ACC112 (cell line): Measurements from ENCODE around the gene CMKLR1.

ENCODE experiments used
- H2AFZ ChIP-seq: fragments of 200-600 bp; sonication (generic); one replicate; pipeline ENCODE4 v1.6.0; 2017; ENCODE audit warnings: antibody characterized with exemption, low read length; ENCODE audit not compliant: unreplicated experiment
- H3K27ac ChIP-seq: fragments of 200-600 bp; sonication (generic); 2 replicates; pipeline ENCODE4 v1.5.1; 2014; ENCODE audit warnings: low read depth, mild to moderate bottlenecking, antibody characterized with exemption, low read length, moderate library complexity
- H3K27me3 ChIP-seq: fragments of 200-600 bp; sonication (generic); 2 replicates; pipeline ENCODE4 v1.6.1; 2014; ENCODE audit warnings: mild to moderate bottlenecking, antibody characterized with exemption, low read length, moderate library complexity, mixed read lengths; ENCODE audit not compliant: insufficient read depth
- H3K36me3 ChIP-seq: fragments of 200-600 bp; sonication (generic); 2 replicates; pipeline ENCODE4 v1.6.1; 2016; ENCODE audit warnings: mild to moderate bottlenecking, antibody characterized with exemption, low read length, moderate library complexity, mixed read lengths; ENCODE audit not compliant: insufficient read depth
- H3K4me1 ChIP-seq: fragments of 200-600 bp; sonication (generic); one replicate; pipeline ENCODE4 v1.6.1; 2016; ENCODE audit warnings: low read length, mixed read lengths; ENCODE audit not compliant: insufficient read depth, unreplicated experiment, control insufficient read depth
- H3K4me3 ChIP-seq: fragments of 200-600 bp; sonication (generic); 2 replicates; pipeline ENCODE4 v1.5.1; 2014; ENCODE audit warnings: mild to moderate bottlenecking, low read depth, low read length
- H3K79me2 ChIP-seq: fragments of 200-600 bp; sonication (generic); one replicate; pipeline ENCODE4 v1.6.0; 2016; ENCODE audit warnings: low read length; ENCODE audit not compliant: control insufficient read depth, unreplicated experiment, insufficient read depth

Gene CMKLR1

DNA sequence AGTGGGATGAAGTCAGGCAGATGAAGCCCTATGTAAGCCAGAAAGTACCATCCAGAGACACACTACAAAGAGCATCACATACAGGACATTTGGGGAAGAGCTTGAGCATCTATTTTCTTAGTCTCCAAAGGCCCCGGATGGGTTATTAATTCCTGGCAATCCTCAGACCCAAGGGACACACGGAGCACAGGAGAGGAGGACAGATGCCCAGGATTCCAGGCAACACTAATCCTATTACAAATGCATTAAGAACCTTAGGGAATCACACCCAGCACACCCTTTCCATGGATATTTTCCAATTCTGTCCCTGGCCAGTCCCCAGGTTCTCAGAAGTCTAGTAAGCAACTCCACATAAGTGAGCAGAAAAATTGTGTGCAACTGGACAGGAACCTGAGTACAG, 65.9 kb downstream of the CMKLR1 start:
- peaks cover 20% of the 10 kb centered on the region for H3K27me3 ChIP-seq
- no peaks in the 10 kb centered on the region for H3K36me3 ChIP-seq
- H2AFZ ChIP-seq: no peak overlapping the region
- no peaks in the 10 kb centered on the region for H3K4me1 ChIP-seq
- no peak overlapping the region for H3K27ac ChIP-seq
- H3K79me2 ChIP-seq: no peaks in the 10 kb centered on the region
- no peak overlapping the region for H3K4me3 ChIP-seq

DNA sequence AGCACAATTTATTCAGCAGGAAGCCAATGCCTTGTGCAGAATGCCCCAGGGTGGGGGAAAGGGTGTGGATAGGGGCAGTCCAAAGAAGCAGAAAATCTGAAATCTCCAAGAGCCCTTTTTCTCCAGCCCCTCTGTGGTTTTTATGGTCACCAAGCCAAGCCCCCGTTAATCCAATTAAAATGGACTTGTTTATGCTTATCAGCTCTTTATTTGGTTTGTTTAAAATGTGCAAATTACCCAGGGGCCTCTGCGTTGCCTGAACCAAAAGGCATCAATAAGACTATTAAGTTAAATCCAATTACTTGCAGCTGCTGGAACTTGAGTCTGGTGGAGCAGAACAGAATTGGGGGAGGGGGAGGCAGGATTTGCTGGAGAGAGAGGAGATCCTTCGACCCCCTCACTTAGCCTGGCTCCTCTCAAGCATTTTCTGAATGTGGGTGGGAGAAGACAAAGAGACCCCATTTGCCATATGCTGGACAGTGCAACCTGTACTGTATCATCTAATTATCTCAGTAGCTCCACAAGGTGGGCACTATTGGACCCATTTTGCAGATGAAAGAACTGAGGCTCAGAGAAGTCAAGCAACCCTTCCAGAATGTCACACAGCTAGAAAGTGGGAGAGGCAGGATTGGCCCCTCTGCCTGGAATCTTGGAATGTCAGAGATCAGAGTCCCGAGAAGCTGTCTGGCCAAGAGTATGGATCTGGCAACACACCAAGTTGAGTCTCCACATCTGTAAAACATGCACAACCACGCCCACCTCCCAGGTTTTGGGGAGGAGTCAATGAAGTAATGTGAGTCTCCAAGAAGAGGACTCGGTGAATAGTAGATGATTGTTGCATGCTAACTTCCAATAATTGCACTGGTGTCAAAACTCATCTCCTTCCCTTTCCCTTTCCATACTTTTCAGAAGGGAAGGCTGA, 66.9 kb downstream of the CMKLR1 start:
- Histone ChIP-seq H3K36me3 (no peaks in the 10 kb centered on the region), H3K4me1 (no peaks in the 10 kb centered on the region), H3K79me2 (no peaks in the 10 kb centered on the region), H2AFZ (no peak overlapping the region), H3K27me3 (peaks cover 24% of the 10 kb centered on the region), H3K27ac (no peak overlapping the region), H3K4me3 (no peak overlapping the region)

DNA sequence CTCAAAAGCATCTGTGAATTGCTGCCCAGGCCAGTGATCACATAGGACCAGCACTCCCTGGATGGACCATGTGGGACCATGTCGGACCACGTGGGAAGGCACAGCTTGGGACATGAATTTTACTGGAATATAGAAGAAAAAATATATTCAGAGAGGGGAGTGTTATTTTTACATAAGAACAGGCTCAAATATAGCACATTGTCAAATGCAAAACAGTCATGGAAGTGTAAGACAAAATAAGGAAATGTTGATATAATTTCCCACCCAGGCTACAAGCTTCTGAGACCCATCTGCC, 68.3 kb downstream of the CMKLR1 start:
- H3K27me3 ChIP-seq: peaks cover 35% of the 10 kb centered on the region
- no peak overlapping the region for H3K4me3 ChIP-seq
- H3K4me1 ChIP-seq: no peaks in the 10 kb centered on the region
- no peaks in the 10 kb centered on the region for H3K36me3 ChIP-seq
- H3K27ac ChIP-seq: no peak overlapping the region
- no peak overlapping the region for H2AFZ ChIP-seq
- H3K79me2 ChIP-seq: no peaks in the 10 kb centered on the region

DNA sequence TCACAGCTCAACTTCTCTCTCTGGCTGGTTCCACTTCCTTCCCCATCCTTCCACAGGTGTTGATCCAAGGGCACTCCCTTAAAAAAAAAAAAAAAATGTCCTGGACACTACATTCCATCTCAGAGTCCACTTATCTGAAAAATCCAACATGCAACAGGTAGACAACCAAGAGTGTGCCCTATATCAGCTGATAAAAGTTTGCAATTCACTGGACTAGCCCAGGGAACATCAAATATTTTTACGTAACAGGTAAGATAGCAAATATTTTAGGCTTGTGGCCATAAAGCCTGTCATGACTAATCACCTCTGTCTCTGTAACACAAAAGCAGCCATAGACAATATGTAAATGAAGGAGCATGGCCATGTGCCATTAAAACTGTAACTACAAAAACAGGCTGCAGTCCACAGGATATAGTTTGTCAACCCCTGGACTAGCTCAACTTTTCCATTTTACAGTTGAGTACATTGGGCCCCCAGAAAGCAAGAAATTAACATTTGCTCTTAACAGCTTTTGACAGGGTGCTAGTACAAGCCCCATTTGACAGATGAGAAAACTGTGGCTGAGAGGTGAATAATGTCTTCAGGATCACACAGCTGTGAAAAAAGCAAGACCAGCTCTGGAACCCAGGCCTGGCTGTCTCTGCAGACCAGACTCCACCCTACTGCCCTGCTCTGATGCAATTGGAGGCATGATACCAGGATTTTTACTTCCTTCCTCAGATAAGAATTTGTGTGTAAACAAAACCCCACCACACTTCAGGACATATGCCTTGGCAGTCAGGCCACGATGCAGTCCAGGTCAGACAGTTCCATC, 68.9 kb downstream of the CMKLR1 start:
- no peaks in the 10 kb centered on the region for H3K36me3 ChIP-seq
- H3K79me2 ChIP-seq: no peaks in the 10 kb centered on the region
- H3K4me3 ChIP-seq: no peak overlapping the region
- H3K27ac ChIP-seq: no peak overlapping the region
- H3K27me3 ChIP-seq: peaks cover 39% of the 10 kb centered on the region
- no peaks in the 10 kb centered on the region for H3K4me1 ChIP-seq
- no peak overlapping the region for H2AFZ ChIP-seq

DNA sequence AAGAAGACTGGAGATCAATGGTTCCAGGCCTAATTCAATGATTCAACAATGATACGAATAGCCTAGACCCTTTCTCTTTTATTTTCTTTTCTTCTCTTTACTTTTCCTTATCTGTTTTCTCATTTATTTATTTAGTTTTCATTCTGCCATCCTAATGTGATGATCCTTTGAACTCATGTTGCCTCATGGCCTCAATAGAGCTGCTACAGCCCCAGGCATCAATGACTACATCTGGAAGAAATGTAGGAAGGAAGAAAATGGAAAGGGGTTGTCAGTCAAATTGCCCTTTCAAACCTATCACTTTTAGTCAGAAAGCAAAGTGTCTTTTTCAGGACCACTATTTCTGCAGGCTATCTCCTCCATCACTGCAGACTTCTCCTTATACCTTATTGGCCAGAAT, 69.9 kb downstream of the CMKLR1 start:
- Histone ChIP-seq H2AFZ (no peak overlapping the region), H3K36me3 (no peaks in the 10 kb centered on the region), H3K4me1 (no peaks in the 10 kb centered on the region), H3K27me3 (peaks cover 47% of the 10 kb centered on the region), H3K27ac (no peak overlapping the region), H3K4me3 (no peak overlapping the region), H3K79me2 (no peaks in the 10 kb centered on the region)

DNA sequence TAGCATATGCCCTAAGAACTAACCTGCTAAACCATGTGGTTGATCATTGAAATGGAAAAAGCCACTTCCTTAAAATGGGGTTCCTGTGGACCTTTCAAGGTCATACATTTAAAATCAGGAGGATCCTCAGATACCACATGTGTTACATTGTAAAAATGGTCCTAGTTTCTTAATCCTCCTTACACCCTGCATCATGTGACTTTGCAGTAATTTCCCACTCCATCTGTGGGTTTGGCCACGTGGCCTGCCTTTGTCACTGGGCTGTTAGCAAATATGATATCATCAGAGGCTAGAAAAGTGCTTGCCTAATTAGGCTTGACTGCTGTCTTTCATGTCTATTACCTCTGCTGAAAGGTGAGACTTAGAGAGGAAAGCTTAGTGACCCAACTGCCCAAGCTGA, 70.7 kb downstream of the CMKLR1 start:
- Histone ChIP-seq H3K27ac (no peak overlapping the region), H2AFZ (no peak overlapping the region), H3K79me2 (no peaks in the 10 kb centered on the region), H3K4me3 (no peak overlapping the region), H3K4me1 (no peaks in the 10 kb centered on the region), H3K36me3 (no peaks in the 10 kb centered on the region), H3K27me3 (peaks cover 49% of the 10 kb centered on the region)

DNA sequence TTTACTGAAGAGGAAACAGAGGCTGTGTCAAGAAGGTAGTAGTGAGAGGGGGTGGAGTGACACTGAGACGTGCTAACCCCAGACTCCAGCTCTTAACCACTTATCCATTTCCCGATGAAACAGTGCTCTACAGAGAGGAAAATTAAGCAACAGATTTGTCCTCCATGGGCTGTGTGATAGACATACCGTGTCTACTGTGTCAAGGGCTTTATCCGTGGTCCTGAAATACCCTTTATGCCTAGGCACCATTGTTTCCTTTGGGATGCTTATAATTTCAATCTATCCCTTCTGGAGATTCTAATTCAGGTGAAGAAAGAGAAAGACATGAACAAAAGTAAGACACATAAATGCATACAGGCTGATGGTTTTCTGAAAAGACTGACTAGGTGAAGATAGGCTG, 71.7 kb downstream of the CMKLR1 start:
- H3K27me3 ChIP-seq: peaks cover 53% of the 10 kb centered on the region
- H2AFZ ChIP-seq: no peak overlapping the region
- no peak overlapping the region for H3K27ac ChIP-seq
- no peaks in the 10 kb centered on the region for H3K36me3 ChIP-seq
- H3K4me1 ChIP-seq: no peaks in the 10 kb centered on the region
- H3K79me2 ChIP-seq: no peaks in the 10 kb centered on the region
- no peak overlapping the region for H3K4me3 ChIP-seq

DNA sequence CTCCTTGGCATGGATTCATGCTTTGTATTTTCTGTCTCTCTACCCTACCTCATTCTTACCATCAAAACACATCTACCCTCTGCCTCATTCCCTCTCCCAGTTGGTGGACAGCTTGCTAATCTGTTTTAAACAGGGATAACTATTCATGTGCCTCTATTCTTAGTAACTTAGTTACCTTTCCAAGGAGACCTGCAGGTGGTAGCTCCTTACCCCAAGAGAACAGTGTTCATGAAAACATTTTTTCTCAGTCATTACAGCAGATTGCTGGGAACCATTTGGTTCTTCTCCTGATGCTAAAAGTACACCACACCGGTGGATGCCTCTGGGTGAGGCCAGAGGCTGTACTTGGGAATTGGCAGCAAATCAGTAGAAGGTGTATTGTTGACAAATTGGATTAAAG, 73.0 kb downstream of the CMKLR1 start:
- Histone ChIP-seq H3K27me3 (peaks cover 54% of the 10 kb centered on the region), H2AFZ (no peak overlapping the region), H3K4me3 (no peak overlapping the region), H3K27ac (no peak overlapping the region), H3K36me3 (no peaks in the 10 kb centered on the region), H3K4me1 (no peaks in the 10 kb centered on the region), H3K79me2 (no peaks in the 10 kb centered on the region)

DNA sequence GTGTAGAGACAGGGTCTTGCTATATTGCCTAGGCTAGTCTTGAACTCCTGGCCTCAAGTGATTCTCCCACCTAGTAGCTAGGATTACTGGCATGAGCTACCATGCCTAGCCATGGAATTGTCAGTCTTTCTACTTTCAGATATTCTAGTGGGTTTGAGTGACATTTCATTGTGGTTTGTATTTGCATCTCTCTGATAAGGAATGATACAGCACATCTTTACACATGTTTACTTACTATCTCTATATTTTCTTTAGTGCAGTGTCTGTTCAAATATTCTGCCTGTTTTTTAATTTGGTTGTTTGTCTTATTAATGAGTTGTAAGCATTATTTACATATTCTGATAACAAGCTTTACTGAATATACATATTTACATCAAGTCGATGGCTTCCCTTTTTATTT, 73.6 kb downstream of the CMKLR1 start:
- H3K36me3 ChIP-seq: no peaks in the 10 kb centered on the region
- H3K4me3 ChIP-seq: no peak overlapping the region
- H3K79me2 ChIP-seq: no peaks in the 10 kb centered on the region
- no peak overlapping the region for H2AFZ ChIP-seq
- no peaks in the 10 kb centered on the region for H3K4me1 ChIP-seq
- H3K27me3 ChIP-seq: peaks cover 52% of the 10 kb centered on the region
- H3K27ac ChIP-seq: no peak overlapping the region

DNA sequence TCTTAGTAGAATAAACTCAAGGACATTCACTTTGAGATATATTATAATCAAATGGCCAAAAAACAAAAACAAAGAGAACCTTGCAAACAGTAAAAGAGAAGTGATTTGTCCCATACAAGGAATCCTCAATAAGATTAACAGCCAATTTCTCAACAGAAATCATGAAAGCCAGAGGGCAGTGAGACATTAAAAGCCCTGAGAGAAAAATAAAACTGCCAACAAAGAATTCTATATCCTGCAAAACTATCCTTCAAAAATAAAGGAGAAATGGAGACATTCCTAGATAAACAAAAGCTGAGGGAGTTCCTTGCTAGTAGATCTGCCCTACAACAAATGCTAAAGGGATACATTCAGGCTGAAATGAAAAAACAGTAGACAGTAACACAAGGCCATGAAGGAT, 78.1 kb downstream of the CMKLR1 start:
- Histone ChIP-seq H3K27ac (no peak overlapping the region), H2AFZ (no peak overlapping the region), H3K27me3 (peaks cover 34% of the 10 kb centered on the region), H3K79me2 (no peaks in the 10 kb centered on the region), H3K36me3 (no peaks in the 10 kb centered on the region), H3K4me1 (no peaks in the 10 kb centered on the region), H3K4me3 (no peak overlapping the region)

DNA sequence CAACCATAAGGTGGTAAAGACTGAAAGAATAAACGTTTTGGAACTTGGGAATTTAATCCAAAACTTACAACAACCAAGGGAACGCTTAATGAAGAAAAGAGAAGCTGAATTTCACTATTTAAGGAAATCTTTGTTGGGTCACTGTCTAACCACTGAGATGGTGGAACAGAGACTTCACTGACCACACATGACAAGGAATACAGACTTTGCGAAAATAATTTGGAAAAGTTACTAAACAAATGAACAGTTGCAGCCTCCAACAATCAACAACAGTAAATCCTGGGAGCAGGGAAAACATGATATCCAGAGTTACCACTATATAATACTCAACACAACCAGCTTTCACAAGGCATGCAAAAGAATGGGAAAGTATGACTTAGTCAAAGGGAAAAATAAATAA, 79.1 kb downstream of the CMKLR1 start:
- Histone ChIP-seq H3K4me1 (no peaks in the 10 kb centered on the region), H3K27me3 (peaks cover 36% of the 10 kb centered on the region), H3K36me3 (no peaks in the 10 kb centered on the region), H2AFZ (no peak overlapping the region), H3K27ac (no peak overlapping the region), H3K4me3 (no peak overlapping the region), H3K79me2 (no peaks in the 10 kb centered on the region)
